ENCODE measurements around the gene MAK. TPM values are rescaled to one million over a fixed set of nuclear protein-coding genes. Genes with fewer than 3 reads are reported as not detected.

Gene MAK
- total and polyA plus RNA-seq, 2 of the 13 experiments (the other 11 are each of a cell fraction or from before 2014, with no cell fraction given): 0.04 TPM; not detected in 1

DNA sequence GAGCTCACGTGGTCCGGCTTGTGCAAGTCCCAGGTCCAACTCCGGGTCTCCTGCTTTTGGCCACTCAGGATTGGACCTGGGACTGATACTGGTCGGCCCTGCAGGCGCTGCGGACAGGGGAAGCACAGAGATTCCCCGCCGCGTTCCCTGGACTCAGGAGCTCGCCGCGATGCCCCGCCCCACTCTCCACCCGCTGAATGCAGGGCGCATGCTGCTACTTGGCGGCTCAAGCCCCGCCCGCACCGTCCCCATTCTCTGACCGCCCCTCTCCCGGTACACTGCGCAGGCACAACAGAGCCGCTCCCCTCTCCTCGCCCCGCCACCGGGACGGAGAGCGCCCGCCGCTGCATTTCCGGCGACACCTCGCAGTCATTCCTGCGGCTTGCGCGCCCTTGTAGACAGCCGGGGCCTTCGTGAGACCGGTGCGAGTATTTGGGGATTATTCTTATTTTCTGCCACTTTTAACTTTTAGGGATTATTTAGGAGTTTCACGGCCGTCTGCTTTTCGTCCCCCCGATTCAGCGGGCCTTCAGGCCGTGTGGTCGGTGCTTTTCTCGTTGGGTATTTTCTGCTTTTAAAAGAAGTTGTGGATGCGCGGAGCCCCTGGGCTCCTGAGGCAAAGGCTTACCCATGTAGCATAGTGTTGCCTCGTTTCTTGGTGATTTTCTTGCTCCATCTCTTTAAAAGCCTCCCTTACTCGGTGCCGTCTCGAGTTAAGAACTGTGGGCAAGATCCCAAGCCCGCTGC, 115.3 kb downstream of the MAK start, which contains the start of gene TMEM14C (continued):
- TF ChIP-seq HOXD1 (CRISPR knock-in tag; IDR thresholded peaks at IDR 0.05) (peak; percentile 23; the same call in 1 of the 2 replicates), POGZ (CRISPR knock-in tag; IDR thresholded peaks at IDR 0.05) (peak; percentile 91), KLF16 (CRISPR knock-in tag; IDR thresholded peaks at IDR 0.05) (peak in 1 of 2 experiments; percentile 86; a peak in 2 of 4 replicates), KMT2B (CRISPR knock-in tag; IDR thresholded peaks at IDR 0.05) (peak; percentile 82), FOSL2 (CRISPR knock-in tag; IDR thresholded peaks at IDR 0.05) (peak; percentile 50; the same call in 1 of the 2 replicates), ZBTB2 (CRISPR knock-in tag; IDR thresholded peaks at IDR 0.05; ENCODE audit: low read depth) (peak; percentile 100), SAP130 (CRISPR knock-in tag; IDR thresholded peaks at IDR 0.05; ENCODE audit: low read depth) (peak; percentile 98), NONO (IDR thresholded peaks at IDR 0.05) (no peak), NONO (CRISPR knock-in tag; conservative IDR thresholded peaks at IDR 0.05) (peak; percentile 100), ZNF460 (CRISPR knock-in tag; IDR thresholded peaks at IDR 0.05; ENCODE audit: borderline replicate concordance) (no peak), ZC3H4 (CRISPR knock-in tag; IDR thresholded peaks at IDR 0.05; ENCODE audit: borderline replicate concordance) (no peak), ZNF761 (CRISPR knock-in tag; conservative IDR thresholded peaks at IDR 0.05) (peak; percentile 98), NFRKB (IDR thresholded peaks at IDR 0.05) (no peak), SNAPC5 (CRISPR knock-in tag; IDR thresholded peaks at IDR 0.05; ENCODE audit: borderline replicate concordance) (0 out of 2 replicates have a peak, but pooled peaks have one; percentile 28), KLF12 (CRISPR knock-in tag; IDR thresholded peaks at IDR 0.05; ENCODE audit: borderline replicate concordance) (peak; percentile 79; the same call in 1 of the 2 replicates), RNF219 (CRISPR knock-in tag; IDR thresholded peaks at IDR 0.05) (0 out of 2 replicates have a peak, but pooled peaks have one; percentile 81), ZNF737 (CRISPR knock-in tag; IDR thresholded peaks at IDR 0.05; ENCODE audit: borderline replicate concordance) (no peak), ZNF124 (CRISPR knock-in tag; IDR thresholded peaks at IDR 0.05) (peak; percentile 92; the same call in 1 of the 2 replicates), ZNF619 (CRISPR knock-in tag; IDR thresholded peaks at IDR 0.05) (peak; percentile 98; the same call in 1 of the 2 replicates), TAF1 (CRISPR knock-in tag; IDR thresholded peaks at IDR 0.05) (peak; percentile 97)
- TF ChIP-seq, protein P1, sequence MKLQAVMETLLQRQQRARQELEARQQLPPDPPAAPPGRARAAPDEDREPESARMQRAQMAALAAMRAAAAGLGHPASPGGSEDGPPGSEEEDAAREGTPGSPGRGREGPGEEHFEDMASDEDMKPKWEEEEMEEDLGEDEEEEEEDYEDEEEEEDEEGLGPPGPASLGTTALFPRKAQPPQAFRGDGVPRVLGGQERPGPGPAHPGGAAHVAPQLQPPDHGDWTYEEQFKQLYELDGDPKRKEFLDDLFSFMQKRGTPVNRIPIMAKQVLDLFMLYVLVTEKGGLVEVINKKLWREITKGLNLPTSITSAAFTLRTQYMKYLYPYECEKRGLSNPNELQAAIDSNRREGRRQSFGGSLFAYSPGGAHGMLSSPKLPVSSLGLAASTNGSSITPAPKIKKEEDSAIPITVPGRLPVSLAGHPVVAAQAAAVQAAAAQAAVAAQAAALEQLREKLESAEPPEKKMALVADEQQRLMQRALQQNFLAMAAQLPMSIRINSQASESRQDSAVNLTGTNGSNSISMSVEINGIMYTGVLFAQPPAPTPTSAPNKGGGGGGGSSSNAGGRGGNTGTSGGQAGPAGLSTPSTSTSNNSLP (IDR thresholded peaks at IDR 0.05; ENCODE audit: low read depth, low read length): peak; percentile 45; the same call in 1 of the 2 replicates
- TF ChIP-seq, protein P2, sequence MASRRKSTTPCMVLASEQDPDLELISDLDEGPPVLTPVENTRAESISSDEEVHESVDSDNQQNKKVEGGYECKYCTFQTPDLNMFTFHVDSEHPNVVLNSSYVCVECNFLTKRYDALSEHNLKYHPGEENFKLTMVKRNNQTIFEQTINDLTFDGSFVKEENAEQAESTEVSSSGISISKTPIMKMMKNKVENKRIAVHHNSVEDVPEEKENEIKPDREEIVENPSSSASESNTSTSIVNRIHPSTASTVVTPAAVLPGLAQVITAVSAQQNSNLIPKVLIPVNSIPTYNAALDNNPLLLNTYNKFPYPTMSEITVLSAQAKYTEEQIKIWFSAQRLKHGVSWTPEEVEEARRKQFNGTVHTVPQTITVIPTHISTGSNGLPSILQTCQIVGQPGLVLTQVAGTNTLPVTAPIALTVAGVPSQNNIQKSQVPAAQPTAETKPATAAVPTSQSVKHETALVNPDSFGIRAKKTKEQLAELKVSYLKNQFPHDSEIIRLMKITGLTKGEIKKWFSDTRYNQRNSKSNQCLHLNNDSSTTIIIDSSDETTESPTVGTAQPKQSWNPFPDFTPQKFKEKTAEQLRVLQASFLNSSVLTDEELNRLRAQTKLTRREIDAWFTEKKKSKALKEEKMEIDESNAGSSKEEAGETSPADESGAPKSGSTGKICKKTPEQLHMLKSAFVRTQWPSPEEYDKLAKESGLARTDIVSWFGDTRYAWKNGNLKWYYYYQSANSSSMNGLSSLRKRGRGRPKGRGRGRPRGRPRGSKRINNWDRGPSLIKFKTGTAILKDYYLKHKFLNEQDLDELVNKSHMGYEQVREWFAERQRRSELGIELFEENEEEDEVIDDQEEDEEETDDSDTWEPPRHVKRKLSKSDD (CRISPR knock-in tag; IDR thresholded peaks at IDR 0.05; ENCODE audit: low read depth): 0 out of 2 replicates have a peak, but pooled peaks have one; percentile 57
